Right ventricle myocardium inferior (tissue), 1 donor: ENCODE data around the gene YWHAG. TPM values are rescaled to one million over a fixed set of nuclear protein-coding genes. Genes with fewer than 3 reads are reported as not detected.
"Not testable (repeated sequence)": the region's sequence is repeated elsewhere in the genome, so short reads cannot be mapped to it uniquely, and the experiment has no call there.

ENCODE experiments used
- ATAC-seq: fragments of 200-7000 bp; cut with Tn5 transposase; one replicate; pipeline ENCODE4 v1.9.1; 2020; ENCODE audit warnings: mild to moderate bottlenecking, moderate library complexity
- DNase-seq: peaks from one replicate; pipeline ENCODE4 v3.0.0; 2021; ENCODE audit errors: missing footprints
- intact Hi-C: fragments of 100-400 bp; cut with DNase I; formaldehyde crosslinking; loops from one replicate; pipeline ENCODE4 v1.11.0; 2022
- total RNA-seq: library from RNA; stranded (reverse); fragmentation: NEBNext Ultra II Directional; extraction: Animal tissue kit (Norgen Biotek cat#: 25700); gene quantifications from one replicate; pipeline ENCODE4 v1.2.1, GENCODE V29; 2021
- donor health status: DM: no; HTN: yes; CAD: no; lungs with severe emphysema.

Gene YWHAG
- total RNA-seq, 1 donor from 2014 or later, result 243 TPM

DNA sequence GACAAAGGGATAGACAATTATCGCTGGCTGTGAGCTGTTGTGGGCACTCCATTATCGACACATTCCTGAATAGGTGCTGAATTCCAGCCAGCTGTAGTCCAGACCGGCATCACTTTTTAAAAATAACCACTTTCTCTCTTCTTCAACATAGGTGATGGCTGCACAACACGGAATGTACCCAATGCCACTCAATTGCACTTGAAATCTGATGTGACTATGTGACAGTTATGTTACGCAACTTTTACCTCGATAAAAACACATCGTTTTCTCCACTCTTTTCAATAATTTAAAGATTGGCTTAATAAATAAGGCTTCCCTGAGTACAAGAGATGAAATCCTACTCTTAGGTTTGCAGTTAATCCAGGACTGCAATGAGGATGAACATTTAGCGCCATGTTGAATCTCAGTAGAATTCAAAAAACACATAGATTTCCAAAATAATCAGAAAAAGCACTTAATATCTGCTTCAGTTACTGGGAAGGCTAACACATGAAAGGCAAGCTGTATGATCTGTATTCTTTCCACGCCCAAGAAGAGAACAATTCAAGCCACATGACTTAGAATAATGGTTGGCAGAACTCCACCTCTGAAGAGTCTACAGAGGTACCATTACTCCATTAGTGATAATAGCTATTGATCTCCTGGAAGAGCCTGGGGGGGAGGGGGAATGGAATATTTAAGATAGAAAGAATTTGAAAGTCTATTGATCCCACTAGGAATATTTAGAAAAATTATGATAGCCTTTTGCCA, 3.6 kb downstream of the YWHAG start:
- DNase-seq (no peak), ATAC-seq (no peak)
- intact Hi-C loops, result loop anchor here (10.0 kb wide), 1 partner anchor 50 kb away; the partner anchor contains the start of gene HSPB1

DNA sequence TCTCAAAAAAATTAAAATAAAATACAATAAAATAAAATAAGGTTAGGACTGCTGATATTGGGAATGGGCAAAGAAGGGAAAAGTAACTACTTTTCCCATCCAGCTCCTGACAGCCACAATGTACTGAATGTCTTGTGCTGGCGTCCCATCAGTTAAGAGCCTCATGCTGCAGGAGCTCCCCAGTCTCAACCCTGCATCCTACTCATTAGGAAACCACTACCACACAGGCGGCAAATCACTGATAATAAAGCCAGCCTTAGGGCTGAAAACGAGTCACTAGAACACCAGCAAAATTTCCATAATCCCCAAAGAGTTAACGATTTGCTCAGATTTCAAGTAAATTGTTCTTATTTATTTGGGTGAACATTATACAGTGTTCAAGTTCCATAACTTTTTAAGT, 4.3 kb downstream of the YWHAG start:
- intact Hi-C loops, result loop anchor here (10.0 kb wide), 1 partner anchor 50 kb away; the partner anchor contains the start of gene HSPB1
- DNase-seq (no peak), ATAC-seq (no peak)

DNA sequence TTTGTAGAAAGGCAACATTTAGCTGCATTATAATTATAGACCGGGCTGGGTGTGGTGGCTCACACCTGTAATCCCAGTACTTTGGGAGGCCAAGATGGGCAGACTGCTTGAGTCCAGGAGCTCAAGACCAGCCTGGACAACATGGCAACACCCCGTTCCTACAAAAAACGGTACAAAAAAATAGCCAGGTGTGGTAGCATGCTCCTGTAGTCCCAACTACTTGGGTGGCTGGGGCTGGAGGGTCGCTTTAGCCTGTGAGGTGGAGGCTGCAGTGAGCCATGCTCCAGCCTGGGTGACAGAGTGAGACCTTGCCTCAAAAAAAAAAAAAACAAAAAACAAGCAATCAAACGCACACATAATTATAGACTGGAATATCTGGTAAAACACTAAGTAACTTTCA, 5.0 kb downstream of the YWHAG start:
- no peak for ATAC-seq
- no peak for DNase-seq
- intact Hi-C loops, result loop anchor here (10.0 kb wide), 1 partner anchor 49 kb away; the partner anchor contains the start of gene HSPB1

DNA sequence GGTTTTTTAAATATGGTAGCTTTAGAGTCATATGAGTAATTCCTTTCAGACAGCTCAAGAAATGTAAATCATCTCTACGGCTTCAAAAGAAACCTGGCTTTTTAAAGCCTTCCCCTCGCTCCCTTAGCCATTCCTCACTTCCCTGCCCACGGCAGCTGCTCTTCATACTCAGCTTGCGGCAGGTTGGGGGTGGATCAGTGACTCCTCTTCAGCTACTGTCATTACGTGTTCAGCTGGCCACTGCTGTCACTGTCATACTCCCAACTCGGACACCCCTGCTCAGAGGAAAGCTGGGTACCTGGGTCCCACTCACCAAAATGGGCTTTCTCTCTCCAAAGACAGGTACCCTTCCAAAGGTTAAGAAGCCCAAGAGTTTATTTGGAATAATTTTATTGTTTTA, 6.6 kb downstream of the YWHAG start:
- DNase-seq (no peak), ATAC-seq (no peak)
- intact Hi-C loops, result loop anchor here (10.0 kb wide), 1 partner anchor 47 kb away; the partner anchor contains the start of gene HSPB1

DNA sequence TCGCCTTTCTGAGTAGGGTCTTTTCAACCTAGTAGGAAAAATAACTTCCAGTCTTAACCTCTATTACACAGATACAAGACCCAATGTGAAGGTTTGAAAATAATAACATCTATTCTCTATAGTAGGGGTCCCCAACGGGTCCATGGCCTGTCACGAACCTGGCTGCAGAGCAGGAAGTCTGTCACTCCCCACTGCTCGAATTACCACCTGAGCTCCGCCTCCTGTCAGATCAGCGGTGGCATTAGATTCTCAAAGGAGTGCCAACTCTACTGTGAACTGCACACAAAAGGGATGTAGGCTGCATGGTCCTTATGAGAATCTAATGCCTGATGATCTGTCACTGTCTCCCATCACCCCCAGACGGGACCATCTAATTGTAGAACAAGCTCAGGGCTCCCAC, 7.4 kb downstream of the YWHAG start:
- intact Hi-C loops, result loop anchor here (10.0 kb wide), 1 partner anchor 47 kb away; the partner anchor contains the start of gene HSPB1
- DNase-seq (no peak), ATAC-seq (no peak)

DNA sequence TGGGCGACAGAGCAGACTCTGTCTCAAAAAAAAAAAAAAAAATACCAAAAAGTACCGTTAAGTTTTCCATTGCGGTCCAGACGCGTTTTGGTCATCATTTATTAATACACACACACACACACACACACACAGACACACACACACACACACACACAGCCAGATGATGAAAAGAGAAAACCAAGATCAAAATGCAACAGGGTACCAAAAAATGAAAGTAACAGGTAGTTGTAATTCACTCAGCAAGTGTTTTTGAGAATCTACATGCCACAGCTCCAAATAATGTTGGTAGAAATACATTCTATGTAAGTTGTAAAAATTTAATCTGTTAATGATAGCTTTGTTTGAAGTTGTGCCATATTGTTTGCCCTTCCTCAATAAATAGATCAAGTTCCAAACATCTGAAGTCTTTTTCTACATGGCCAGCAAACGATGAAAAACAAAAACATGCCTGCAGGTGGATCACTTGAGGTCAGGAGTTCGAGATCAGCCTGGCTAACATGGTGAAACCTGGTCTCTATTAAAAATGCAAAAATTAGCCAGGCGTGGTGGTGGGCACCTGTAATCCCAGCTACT, 9.4 kb downstream of the YWHAG start:
- no peak for DNase-seq
- intact Hi-C loops, result no loop called here
- no peak for ATAC-seq

DNA sequence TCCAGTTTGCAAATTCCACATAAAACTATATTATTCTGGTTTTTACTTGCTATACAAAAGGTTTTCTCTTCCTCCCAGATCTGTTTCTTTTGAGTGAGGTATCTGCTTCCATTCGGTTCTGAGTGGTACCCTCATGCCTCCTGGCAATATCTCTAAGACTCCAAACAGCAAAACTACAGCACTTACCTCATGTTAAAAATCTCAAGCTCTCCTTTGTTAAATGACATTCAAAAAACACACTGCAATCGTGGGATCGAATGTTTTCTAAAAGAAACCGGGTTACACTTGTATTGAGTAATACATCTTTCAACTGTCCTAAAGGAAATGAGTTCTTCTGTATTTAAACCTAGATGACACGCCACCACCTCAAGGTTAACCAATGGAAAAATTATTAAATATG, 11.1 kb downstream of the YWHAG start:
- no peak for DNase-seq
- ATAC-seq, result no peak
- intact Hi-C loops, result no loop called here

DNA sequence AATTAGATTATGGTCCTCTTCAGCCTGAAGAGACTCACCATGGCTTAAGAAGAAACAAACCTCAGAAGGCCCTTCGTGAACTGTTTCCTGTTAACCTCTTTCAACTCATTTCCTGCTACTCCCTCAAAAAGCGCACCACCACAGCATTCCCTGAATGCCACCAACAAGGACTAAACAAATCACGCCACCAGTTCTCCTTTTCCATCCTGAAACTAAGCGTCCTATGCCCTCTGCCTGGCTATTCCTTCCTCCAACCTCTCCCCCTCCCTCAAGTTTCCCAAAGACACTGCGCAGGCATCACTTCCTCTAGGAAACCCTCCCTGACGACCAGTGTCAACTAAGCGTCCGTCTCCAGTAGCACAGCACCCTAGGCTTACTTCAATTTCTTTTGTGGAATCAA, 12.0 kb downstream of the YWHAG start:
- intact Hi-C loops, result no loop called here
- DNase-seq, result no peak
- ATAC-seq, result peak; percentile 19

DNA sequence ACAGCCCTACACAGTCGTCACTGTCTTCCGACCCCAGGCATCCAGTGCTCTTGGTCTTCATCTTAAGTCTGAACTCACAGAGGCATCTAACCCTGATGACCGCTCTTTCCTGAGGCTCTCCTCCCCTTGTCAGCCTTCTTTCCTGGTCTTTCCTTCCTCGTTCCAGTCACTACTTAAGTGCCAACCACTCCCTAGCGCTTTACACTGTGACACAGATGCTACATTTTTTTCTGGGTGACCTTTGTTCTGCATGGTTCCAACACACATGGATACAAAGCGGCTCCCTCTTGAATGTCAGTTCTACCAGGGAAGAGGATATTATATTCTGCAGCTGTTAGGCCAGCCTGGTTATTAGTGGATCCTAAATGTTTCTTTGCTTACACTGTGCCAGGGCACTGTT, 12.7 kb downstream of the YWHAG start:
- DNase-seq (no peak), ATAC-seq (peak; percentile 38)
- intact Hi-C loops, result no loop called here

DNA sequence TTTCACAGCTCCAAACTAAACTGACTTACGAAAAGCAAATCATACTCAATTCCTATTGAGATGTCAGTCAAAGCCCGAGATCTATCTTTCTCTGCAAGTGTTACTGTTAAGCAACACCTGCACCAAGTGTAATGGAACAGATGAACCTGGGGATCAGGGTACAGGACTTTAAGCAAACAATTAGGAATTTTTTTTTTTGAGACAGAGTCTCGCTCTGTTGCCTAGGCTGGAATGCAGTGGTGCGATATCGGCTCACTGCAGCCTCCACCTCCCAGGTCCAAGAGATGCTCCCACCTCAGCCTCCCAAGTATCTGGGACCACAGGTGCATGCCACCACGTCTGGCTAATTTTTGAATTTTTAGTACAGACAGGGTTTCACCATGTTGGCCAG, 14.9 kb downstream of the YWHAG start:
- ATAC-seq, result no peak
- intact Hi-C loops, result no loop called here
- DNase-seq, result no peak

DNA sequence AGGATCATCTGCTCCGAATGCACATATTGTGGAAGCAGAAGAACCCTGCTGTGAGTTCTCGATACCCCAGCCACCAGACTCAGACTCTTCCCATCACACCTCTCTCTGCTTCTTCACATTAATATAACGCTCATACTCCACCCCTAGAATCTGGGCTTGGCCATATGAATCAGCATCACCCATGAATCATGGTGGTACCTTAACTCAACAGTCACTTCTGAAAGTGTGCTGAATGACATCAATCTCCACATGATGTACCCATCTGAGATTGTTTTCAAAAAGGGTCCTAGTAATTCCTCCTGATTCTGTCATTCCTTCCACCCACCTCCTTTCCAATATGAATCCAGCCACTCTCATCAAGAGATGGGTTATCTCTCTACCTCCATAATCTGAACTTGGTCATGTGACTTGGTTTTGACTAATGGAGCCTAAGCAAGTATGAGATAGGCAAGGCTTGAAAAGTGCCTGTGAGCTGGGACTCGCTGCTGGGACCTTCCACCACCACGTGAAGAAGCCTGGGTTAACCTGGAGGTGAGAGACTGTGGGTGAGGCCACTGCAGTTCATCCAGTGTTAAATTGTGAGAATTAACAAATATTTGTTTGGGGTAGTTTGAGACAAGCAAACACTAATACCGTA, 15.4 kb downstream of the YWHAG start:
- no peak for DNase-seq
- ATAC-seq, result no peak
- intact Hi-C loops, result no loop called here

DNA sequence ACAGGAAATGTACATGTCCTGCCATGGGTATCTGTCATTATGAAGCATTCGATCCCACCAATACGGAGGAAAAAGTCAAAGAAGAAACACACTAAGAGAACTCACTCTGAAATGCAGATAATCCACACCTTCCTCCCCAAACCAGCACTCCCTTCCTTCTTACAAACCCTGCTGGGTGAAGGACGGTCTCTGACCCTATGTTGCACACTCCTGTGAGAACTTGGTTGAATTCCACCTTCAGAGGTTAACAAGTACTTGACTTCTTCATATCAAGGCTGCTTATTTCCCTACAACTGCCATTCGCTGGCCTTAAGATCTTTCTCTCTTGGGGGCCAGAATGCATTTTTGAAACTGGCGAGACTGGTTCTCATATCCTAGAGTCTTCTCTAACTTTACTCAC, 16.6 kb downstream of the YWHAG start:
- DNase-seq, result no peak
- no peak for ATAC-seq
- intact Hi-C loops, result no loop called here

DNA sequence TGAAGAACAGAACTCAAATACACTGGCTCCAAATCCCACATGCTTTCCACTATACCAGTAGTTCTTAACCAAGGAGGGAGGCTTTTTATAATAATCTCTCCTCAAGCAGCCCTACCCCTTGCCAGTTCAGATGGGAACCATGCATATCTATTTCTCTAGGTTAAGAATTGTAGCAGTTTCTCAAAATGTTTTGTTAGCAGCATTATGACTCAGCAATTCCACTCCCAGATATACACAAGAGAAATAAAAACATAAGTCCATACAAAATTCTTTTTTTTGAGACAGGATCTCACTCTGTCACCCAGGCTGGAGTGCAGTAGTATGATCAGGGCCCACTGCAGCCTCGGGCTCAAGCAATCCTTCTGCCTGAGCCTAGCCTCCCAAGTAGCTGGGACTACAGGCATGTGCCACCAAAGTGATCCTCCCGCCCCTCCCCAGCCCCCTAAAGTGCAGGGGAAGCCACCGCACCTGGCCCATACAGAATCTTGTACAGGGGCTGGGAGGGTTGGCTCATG, 18.1 kb downstream of the YWHAG start:
- peak; percentile 17 for ATAC-seq
- DNase-seq, result no peak
- intact Hi-C loops, result no loop called here

DNA sequence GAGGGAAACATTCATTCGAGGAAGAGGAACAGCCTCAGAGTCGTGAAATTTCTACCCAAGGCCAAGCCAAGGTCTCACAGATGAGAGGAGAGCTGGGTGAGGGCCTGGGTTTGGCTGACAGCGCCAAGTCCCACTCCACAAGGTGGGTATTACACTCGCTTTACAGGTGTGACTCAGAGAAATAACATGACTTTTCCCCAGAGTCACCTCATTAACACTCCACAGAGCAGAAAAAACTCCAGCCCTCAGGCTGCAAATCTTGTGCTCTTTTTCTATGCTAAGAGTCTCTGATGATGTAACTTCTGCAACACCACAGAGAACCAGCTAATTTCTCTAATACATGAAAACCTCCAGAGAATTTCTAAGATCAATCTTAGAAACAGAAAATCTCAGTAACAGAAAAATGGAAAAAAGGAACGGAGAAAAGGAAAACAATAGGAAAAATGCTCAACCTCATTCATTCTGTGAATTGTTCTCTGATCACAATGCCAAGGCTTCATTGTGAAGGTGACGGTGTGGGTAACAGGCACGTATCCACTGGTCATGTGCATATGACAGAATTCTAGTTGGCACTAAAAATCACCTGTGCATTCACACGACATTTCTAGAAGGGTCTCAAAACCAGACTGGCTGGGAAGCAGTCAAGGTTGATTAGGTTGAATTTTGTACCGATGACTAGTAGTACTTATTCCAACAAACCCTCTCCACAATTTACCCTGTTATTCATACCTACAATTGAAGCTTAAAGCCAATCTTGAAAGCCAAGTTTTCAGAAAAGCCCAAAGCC, 20.3 kb downstream of the YWHAG start:
- intact Hi-C loops, result no loop called here
- ATAC-seq (no peak), DNase-seq (no peak)

DNA sequence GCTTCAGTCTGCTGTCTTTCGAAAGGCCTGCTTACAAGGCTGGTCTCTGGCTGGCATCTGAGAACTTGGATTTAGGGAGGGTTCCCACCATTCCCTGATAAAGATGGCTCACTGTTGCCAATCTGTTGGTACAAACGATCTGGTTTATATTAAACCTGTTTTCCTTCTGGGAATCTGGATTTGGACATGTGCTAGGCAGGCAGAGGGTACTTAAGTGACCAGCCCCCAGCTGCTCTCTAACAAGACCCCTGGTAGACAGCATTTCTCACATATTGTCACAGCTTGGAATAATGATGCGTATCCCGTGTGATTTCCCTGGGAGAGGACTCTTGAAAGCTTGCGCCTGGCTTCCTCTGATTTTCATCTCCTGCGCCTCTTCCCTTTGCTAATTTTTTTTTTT, 21.6 kb downstream of the YWHAG start:
- ATAC-seq (no peak), DNase-seq (no peak)
- intact Hi-C loops, result no loop called here

DNA sequence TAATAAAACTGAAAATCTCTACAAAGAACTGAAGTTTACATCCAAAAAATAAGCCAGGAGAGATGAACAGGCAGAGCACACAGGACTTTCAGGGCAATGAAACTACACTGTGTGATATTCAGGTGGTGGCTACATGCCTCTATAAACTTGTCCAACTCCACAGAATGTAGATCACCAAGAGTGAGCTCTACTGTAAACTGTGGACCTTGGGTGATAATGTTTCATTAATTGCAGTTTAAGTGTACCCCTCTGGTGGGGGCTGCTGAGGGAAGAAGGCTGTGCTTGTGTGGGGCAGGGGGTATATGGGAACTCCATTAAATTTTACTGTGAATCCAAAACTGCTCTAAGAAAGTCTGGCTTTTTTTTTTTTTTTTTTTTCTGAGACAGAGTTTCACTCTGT, 22.7 kb downstream of the YWHAG start:
- no peak for DNase-seq
- ATAC-seq, result no peak
- intact Hi-C loops, result no loop called here

DNA sequence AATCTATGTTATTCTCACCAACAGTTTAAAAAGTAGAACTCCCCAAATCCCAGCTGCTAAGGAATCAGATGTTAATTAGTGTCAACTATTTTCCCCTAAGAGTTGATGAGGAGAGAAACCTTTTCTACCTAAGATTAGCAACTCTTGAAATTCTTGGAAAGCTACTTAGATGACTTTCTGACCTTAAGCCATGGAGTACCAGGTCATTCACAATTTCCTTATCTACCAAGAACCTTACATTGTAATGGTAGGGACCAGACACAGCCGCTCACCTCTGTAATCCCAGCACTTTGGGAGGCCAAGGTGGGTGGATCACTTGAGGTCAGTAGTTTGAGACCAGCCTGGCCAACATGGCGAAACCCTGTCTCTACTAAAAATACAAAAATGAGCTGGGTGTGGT, 23.4 kb downstream of the YWHAG start:
- intact Hi-C loops, result loop anchor here (2.0 kb wide), 1 partner anchor 23 kb away; the partner anchor contains the start of gene YWHAG
- DNase-seq, ATAC-seq: not testable (repeated sequence)

DNA sequence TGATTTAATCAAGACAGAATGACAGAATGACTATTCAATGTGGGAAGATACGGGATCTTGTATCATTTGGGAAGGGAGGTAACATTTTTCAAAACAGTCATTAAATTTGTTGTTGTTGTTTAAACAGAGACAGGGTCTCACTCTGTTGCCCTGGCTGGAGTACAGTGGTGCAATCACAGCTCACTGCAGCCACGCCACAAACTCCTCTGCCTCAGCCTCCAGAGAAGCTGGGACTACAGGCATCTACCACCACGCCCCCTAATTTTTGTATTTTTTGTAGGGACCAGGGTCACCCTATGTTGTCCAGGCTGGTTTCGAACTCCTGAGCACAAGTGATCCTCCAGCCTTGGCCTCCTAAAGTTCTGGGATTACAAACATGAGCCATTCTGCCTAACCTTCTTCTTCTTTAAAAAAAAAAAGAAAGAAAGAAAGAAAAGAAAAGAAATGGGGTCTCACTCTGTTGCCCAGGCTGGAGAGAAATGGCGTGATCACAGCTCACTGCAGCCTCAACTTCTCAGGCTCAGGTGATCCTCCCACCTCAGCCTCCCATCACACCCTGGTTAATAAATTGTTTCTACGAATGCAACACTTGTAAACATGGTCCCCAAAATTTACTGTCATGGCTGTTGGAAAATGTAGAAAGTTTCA, 24.3 kb downstream of the YWHAG start:
- no peak for DNase-seq
- intact Hi-C loops, result loop anchor here (2.0 kb wide), 1 partner anchor 24 kb away; the partner anchor contains the start of gene YWHAG
- no peak for ATAC-seq
